Neural cell (in vitro differentiated cells): ENCODE results near the gene SH3RF3.

Source experiments
- EP300 ChIP-seq: fragments of 450-650 bp; conservative IDR thresholded peaks from 2 replicates; pipeline ENCODE4 v1.6.1; 2014; ENCODE audit warnings: antibody characterized with exemption, mild to moderate bottlenecking, moderate library complexity; ENCODE audit not compliant: poor library complexity, severe bottlenecking
- EZH2 ChIP-seq: fragments of 200-600, 300-800 bp; shearing (Covaris generic), sonication (generic); IDR thresholded peaks from 2 replicates; pipeline ENCODE4 v1.6.1; 2014; ENCODE audit warnings: antibody characterized with exemption, low read length, borderline replicate concordance, mild to moderate bottlenecking; ENCODE audit not compliant: insufficient read depth, poor library complexity, severe bottlenecking
- MXI1 ChIP-seq: fragments of 450-650 bp; conservative IDR thresholded peaks from 2 replicates; pipeline ENCODE4 v1.6.1; 2014; ENCODE audit warnings: antibody characterized with exemption, mild to moderate bottlenecking; ENCODE audit not compliant: poor library complexity, severe bottlenecking
- POLR2AphosphoS5 ChIP-seq: IDR thresholded peaks from 2 replicates; pipeline ENCODE4 v1.6.1; 2012
- RAD21 ChIP-seq: fragments of 450-650 bp; conservative IDR thresholded peaks from 2 replicates; pipeline ENCODE4 v1.6.1; 2014; ENCODE audit warnings: antibody characterized with exemption, mild to moderate bottlenecking, moderate library complexity
- SMC3 ChIP-seq: fragments of 450-650 bp; conservative IDR thresholded peaks from 2 replicates; pipeline ENCODE4 v1.6.1; 2014; ENCODE audit warnings: antibody characterized with exemption, mild to moderate bottlenecking, moderate library complexity; ENCODE audit not compliant: poor library complexity
- TAF1 ChIP-seq: IDR thresholded peaks from 2 replicates; pipeline ENCODE4 v1.6.1; 2012; ENCODE audit warnings: low read depth
- TF ChIP-seq, protein P1 (sequence below): fragments of 450-650 bp; IDR thresholded peaks from 2 replicates; pipeline ENCODE4 v1.5.1; 2014; ENCODE audit warnings: antibody characterized with exemption, mild to moderate bottlenecking, moderate library complexity; ENCODE audit not compliant: poor library complexity, severe bottlenecking
- TF ChIP-seq, protein P2 (sequence below): IDR thresholded peaks from 2 replicates; pipeline ENCODE4 v1.6.1; 2012; ENCODE audit warnings: borderline replicate concordance

GRCh38 chr2:109403841-109404201, 274.8 kb downstream of the SH3RF3 start:
- TF ChIP-seq, protein P1, sequence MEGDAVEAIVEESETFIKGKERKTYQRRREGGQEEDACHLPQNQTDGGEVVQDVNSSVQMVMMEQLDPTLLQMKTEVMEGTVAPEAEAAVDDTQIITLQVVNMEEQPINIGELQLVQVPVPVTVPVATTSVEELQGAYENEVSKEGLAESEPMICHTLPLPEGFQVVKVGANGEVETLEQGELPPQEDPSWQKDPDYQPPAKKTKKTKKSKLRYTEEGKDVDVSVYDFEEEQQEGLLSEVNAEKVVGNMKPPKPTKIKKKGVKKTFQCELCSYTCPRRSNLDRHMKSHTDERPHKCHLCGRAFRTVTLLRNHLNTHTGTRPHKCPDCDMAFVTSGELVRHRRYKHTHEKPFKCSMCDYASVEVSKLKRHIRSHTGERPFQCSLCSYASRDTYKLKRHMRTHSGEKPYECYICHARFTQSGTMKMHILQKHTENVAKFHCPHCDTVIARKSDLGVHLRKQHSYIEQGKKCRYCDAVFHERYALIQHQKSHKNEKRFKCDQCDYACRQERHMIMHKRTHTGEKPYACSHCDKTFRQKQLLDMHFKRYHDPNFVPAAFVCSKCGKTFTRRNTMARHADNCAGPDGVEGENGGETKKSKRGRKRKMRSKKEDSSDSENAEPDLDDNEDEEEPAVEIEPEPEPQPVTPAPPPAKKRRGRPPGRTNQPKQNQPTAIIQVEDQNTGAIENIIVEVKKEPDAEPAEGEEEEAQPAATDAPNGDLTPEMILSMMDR: no peak
- no peak for TF ChIP-seq POLR2AphosphoS5
- TF ChIP-seq EP300: no peak
- no peak for TF ChIP-seq EZH2
- TF ChIP-seq, protein P2, sequence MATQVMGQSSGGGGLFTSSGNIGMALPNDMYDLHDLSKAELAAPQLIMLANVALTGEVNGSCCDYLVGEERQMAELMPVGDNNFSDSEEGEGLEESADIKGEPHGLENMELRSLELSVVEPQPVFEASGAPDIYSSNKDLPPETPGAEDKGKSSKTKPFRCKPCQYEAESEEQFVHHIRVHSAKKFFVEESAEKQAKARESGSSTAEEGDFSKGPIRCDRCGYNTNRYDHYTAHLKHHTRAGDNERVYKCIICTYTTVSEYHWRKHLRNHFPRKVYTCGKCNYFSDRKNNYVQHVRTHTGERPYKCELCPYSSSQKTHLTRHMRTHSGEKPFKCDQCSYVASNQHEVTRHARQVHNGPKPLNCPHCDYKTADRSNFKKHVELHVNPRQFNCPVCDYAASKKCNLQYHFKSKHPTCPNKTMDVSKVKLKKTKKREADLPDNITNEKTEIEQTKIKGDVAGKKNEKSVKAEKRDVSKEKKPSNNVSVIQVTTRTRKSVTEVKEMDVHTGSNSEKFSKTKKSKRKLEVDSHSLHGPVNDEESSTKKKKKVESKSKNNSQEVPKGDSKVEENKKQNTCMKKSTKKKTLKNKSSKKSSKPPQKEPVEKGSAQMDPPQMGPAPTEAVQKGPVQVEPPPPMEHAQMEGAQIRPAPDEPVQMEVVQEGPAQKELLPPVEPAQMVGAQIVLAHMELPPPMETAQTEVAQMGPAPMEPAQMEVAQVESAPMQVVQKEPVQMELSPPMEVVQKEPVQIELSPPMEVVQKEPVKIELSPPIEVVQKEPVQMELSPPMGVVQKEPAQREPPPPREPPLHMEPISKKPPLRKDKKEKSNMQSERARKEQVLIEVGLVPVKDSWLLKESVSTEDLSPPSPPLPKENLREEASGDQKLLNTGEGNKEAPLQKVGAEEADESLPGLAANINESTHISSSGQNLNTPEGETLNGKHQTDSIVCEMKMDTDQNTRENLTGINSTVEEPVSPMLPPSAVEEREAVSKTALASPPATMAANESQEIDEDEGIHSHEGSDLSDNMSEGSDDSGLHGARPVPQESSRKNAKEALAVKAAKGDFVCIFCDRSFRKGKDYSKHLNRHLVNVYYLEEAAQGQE: no peak
- TF ChIP-seq SMC3: no peak
- TF ChIP-seq TAF1: no peak
- no peak for TF ChIP-seq RAD21
- no peak for TF ChIP-seq MXI1
